ENCODE measurements around the gene EYS. TPM values are rescaled to one million over a fixed set of nuclear protein-coding genes. Genes with fewer than 3 reads are reported as not detected.

The EYS gene
- total RNA-seq, 1 experiment from 2014 or later = not detected

DNA sequence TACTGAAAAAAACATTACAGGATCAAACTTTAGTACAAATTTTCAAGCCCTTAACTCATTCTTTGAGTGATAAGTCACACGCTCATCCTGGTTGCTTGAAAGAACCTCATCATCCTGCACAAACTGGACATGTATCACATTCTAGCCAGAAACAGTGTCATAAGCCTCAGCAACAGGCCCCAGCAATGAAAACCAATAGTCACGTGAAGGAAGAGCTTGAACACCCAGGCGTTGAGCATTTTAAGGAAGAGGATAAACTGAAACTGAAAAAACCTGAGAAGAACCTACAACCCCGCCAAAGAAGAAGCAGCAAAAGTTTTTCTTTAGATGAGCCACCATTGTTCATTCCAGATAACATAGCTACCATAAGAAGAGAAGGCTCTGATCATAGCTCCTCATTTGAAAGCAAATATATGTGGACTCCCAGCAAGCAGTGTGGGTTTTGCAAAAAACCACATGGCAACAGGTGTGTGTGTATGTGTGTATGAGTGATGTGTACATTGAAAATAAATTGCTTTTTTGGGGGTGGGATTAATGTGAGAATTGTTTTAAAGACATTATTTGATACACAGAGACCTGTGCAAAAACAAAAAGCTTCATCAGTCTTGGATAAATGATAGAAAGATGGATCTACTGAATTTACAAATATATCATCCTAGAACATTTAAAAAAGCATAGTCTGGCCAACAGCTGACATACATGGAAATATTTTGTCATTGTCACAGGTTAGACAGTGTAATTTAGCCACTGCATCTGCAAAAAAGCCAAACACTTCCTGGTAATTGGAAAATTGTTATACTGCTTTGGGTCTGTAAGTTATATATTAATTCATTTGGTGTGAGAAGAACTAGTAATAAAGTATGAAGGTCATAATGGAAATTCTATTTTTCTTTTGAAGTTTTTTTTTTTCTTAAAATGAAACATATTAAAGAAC is 2021.3 kb downstream of the EYS start:
- no peaks in the 10 kb centered on the region for H3K9me3 ChIP-seq (ENCODE audit: control insufficient read depth in 1 of 2, insufficient read depth in 1 of 2, low read depth in 1 of 2, low read length in 2 of 2)
- BruUV-seq (replicated peaks) = no TSS peak
- H3K9ac ChIP-seq (ENCODE audit: low read length) = no peak overlapping the region
- ATAC-seq (no peak), DNase-seq (ENCODE audit: low read depth, low spot score) (no peak)
- no peak overlapping the region for H3K27ac ChIP-seq (ENCODE audit: low read depth, low read length)
- H3K27me3 ChIP-seq (ENCODE audit: insufficient read depth, low read length) = no peaks in the 10 kb centered on the region
- no peak overlapping the region for H3K4me3 ChIP-seq (replicated peaks in 1 of 2; ENCODE audit: low read depth in 1 of 2, low read length in 2 of 2)
- intact Hi-C loops (cut with micrococcal nuclease) = no loop called here
- peaks cover 34% of the 10 kb centered on the region for H3K79me2 ChIP-seq (ENCODE audit: insufficient read depth, low read length)
- TF ChIP-seq CBX3 (IDR thresholded peaks at IDR 0.05; ENCODE audit: low read depth) (no peak), EZH2 (IDR thresholded peaks at IDR 0.05) (no peak), EZH2phosphoT487 (IDR thresholded peaks at IDR 0.05; ENCODE audit: borderline replicate concordance) (no peak), YY1 (IDR thresholded peaks at IDR 0.05; ENCODE audit: extremely low read depth, insufficient replicate concordance, low read depth, low read length) (no peak), SIN3A (IDR thresholded peaks at IDR 0.05; ENCODE audit: low read depth) (no peak), CEBPB (IDR thresholded peaks at IDR 0.05; ENCODE audit: low read depth) (no peak), ZFX (IDR thresholded peaks at IDR 0.05) (no peak), POLR2A (IDR thresholded peaks at IDR 0.05; ENCODE audit: borderline replicate concordance, extremely low read depth, insufficient read depth, insufficient read length) (no peak), SP1 (IDR thresholded peaks at IDR 0.05; ENCODE audit: low read depth) (no peak), ELF1 (IDR thresholded peaks at IDR 0.05; ENCODE audit: borderline replicate concordance, low read depth) (no peak), SRF (IDR thresholded peaks at IDR 0.05; ENCODE audit: low read depth) (no peak), TCF7L2 (IDR thresholded peaks at IDR 0.05; ENCODE audit: borderline replicate concordance, extremely low read depth, insufficient read depth, insufficient read length) (no peak), POLR2AphosphoS5 (IDR thresholded peaks at IDR 0.05; ENCODE audit: low read depth, low read length) (no peak), ATF3 (IDR thresholded peaks at IDR 0.05) (no peak), ZNF274 (IDR thresholded peaks at IDR 0.05; ENCODE audit: low read depth, low read length) (no peak), JUND (IDR thresholded peaks at IDR 0.05) (no peak)
- TF ChIP-seq, protein P1, sequence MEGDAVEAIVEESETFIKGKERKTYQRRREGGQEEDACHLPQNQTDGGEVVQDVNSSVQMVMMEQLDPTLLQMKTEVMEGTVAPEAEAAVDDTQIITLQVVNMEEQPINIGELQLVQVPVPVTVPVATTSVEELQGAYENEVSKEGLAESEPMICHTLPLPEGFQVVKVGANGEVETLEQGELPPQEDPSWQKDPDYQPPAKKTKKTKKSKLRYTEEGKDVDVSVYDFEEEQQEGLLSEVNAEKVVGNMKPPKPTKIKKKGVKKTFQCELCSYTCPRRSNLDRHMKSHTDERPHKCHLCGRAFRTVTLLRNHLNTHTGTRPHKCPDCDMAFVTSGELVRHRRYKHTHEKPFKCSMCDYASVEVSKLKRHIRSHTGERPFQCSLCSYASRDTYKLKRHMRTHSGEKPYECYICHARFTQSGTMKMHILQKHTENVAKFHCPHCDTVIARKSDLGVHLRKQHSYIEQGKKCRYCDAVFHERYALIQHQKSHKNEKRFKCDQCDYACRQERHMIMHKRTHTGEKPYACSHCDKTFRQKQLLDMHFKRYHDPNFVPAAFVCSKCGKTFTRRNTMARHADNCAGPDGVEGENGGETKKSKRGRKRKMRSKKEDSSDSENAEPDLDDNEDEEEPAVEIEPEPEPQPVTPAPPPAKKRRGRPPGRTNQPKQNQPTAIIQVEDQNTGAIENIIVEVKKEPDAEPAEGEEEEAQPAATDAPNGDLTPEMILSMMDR (IDR thresholded peaks at IDR 0.05 in 2 of 3, conservative IDR thresholded peaks at IDR 0.05 in 1 of 3; ENCODE audit: borderline replicate concordance in 1 of 3, insufficient read depth in 1 of 3, low read depth in 2 of 3, low read length in 2 of 3) = no peak
- TF ChIP-seq, protein P2, sequence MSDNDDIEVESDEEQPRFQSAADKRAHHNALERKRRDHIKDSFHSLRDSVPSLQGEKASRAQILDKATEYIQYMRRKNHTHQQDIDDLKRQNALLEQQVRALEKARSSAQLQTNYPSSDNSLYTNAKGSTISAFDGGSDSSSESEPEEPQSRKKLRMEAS (IDR thresholded peaks at IDR 0.05) = no peak
- TF ChIP-seq, protein P3, sequence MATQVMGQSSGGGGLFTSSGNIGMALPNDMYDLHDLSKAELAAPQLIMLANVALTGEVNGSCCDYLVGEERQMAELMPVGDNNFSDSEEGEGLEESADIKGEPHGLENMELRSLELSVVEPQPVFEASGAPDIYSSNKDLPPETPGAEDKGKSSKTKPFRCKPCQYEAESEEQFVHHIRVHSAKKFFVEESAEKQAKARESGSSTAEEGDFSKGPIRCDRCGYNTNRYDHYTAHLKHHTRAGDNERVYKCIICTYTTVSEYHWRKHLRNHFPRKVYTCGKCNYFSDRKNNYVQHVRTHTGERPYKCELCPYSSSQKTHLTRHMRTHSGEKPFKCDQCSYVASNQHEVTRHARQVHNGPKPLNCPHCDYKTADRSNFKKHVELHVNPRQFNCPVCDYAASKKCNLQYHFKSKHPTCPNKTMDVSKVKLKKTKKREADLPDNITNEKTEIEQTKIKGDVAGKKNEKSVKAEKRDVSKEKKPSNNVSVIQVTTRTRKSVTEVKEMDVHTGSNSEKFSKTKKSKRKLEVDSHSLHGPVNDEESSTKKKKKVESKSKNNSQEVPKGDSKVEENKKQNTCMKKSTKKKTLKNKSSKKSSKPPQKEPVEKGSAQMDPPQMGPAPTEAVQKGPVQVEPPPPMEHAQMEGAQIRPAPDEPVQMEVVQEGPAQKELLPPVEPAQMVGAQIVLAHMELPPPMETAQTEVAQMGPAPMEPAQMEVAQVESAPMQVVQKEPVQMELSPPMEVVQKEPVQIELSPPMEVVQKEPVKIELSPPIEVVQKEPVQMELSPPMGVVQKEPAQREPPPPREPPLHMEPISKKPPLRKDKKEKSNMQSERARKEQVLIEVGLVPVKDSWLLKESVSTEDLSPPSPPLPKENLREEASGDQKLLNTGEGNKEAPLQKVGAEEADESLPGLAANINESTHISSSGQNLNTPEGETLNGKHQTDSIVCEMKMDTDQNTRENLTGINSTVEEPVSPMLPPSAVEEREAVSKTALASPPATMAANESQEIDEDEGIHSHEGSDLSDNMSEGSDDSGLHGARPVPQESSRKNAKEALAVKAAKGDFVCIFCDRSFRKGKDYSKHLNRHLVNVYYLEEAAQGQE (IDR thresholded peaks at IDR 0.05; ENCODE audit: low read depth) = no peak
- H3K4me2 ChIP-seq (ENCODE audit: low read length) = no peak overlapping the region
- POLR2A ChIA-PET = no interaction called here
- no peak overlapping the region for H2AFZ ChIP-seq (ENCODE audit: low read depth, low read length, poor library complexity, severe bottlenecking)
- RAD21 ChIA-PET (ENCODE audit: low non-redundant PET in 1 of 2, low total read pairs in 2 of 2, uncharacterized antibody in 2 of 2, unreplicated experiment in 2 of 2) = no interaction called here
- H4K20me1 ChIP-seq (ENCODE audit: insufficient read depth) = 0 out of 2 replicates have a peak, but pooled peaks cover 4% of the 10 kb centered on the region
- H3K4me1 ChIP-seq (ENCODE audit: control insufficient read depth in 1 of 2, insufficient read depth in 2 of 2, low read length in 2 of 2) = peaks cover 0 to 9% of the 10 kb centered on the region in 2 experiments; a peak in 2 of 4 replicates
- no peaks in the 10 kb centered on the region for H3K9me2 ChIP-seq (ENCODE audit: insufficient read depth)
- peaks cover 4 to 10% of the 10 kb centered on the region in 2 experiments; a peak in 2 of 4 replicates for H3K36me3 ChIP-seq (ENCODE audit: control insufficient read depth in 1 of 2, insufficient read depth in 2 of 2, low read length in 2 of 2)
- CTCF ChIA-PET = interaction anchor here (0.6 kb wide), 1 partner anchor 75 kb away, joined by 3 read pairs; no protein-coding TSS in a partner anchor
